ENCODE measurements around the gene ARHGAP15.

GRCh38 chr2:143796051-143796450 lies 666.8 kb downstream of the ARHGAP15 start:
- TF ChIP-seq POLR2A (IDR thresholded peaks at IDR 0.05) (no peak), CTCF (IDR thresholded peaks at IDR 0.05) (no peak)
